ENCODE data around the gene SPRY4.
"Not testable (repeated sequence)": the region's sequence is repeated elsewhere in the genome, so short reads cannot be mapped to it uniquely, and the experiment has no call there.

SPRY4 gene

GRCh38 chr5:142333749-142334148 lies 8.9 kb upstream of the SPRY4 start:
- DNase-seq, result not testable (repeated sequence)

- DNase-seq, result no peak
These were observed 5.6 kb upstream of the SPRY4 start for GRCh38 chr5:142330444-142330843.

DNA sequence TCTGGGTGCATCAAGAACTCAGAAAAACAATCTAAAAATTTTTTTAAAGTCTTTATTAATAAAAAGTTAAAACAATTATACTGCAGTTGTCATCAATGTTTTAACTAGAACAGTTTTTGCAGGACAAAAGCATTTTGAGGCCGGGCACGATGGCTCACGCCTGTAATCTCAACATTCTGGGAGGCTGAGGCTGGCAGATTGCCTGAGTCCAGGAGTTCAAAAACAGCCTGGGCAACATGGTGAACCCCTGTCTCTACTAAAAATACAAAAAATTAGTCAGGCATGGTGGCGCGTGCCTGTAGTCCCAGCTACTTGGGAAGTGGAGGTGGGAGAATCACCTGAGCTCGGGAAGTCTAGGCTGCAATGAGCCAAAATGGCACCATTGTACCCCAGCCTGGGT lies 5.2 kb upstream of the SPRY4 start:
- DNase-seq, result no peak

DNA sequence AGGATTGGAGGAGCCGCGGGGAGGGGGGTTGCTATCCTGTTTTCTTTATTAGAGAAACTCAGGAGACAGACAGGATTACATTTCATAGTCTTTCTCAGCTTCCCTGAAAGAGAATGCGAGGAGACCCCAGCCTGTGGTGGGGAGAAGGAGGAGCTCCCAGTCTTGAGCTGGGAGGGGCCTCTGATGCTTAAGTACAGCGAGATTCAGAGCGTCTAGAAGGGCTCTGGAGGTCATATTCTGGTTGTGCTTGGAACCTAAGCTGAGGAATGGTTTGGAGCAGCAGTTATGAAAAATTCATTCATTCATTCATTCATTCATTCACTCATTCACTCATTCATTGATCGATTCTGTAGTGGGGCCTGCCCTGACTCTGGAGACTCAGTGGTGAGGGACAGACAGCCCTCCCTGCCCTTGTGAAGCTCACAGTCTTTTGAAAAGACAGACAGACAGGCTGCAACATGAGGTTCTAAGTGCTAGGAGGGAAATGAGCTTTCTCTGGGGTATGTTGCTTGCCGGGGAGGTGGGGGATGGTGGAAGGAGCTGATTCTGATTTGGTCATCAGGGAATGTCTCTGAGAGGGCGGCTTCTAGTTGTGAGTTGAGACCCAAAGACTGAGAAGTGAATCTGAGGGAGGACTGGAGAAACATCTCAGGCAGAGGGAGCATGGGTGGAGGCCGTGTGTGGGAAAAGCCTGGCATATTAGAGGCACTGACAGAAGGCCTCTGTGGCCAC lies 2.5 kb upstream of the SPRY4 start:
- DNase-seq, result no peak

DNA sequence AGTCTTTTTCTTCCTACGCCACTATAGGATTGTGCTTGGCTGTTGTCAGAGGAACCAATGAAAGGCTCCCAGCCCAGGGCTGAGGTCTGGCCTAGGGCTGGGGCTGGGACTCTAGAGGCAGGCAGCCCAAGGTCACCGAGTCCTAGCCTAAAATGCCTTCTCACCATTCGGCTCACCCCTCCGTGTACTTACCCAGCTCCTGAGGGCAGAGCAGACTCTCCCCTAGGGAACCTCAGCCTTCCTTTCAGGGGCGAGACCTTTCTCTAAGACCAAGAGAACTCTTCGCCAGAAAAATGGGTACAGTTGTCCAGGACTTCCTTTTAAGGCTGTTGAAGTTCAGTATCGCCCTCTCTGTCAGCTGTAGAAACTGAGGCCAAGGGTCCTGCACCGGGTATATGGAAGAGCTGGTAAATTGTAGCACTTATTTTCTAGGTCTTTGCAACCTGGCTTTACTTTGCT lies 1.7 kb upstream of the SPRY4 start:
- no peak for DNase-seq

DNA sequence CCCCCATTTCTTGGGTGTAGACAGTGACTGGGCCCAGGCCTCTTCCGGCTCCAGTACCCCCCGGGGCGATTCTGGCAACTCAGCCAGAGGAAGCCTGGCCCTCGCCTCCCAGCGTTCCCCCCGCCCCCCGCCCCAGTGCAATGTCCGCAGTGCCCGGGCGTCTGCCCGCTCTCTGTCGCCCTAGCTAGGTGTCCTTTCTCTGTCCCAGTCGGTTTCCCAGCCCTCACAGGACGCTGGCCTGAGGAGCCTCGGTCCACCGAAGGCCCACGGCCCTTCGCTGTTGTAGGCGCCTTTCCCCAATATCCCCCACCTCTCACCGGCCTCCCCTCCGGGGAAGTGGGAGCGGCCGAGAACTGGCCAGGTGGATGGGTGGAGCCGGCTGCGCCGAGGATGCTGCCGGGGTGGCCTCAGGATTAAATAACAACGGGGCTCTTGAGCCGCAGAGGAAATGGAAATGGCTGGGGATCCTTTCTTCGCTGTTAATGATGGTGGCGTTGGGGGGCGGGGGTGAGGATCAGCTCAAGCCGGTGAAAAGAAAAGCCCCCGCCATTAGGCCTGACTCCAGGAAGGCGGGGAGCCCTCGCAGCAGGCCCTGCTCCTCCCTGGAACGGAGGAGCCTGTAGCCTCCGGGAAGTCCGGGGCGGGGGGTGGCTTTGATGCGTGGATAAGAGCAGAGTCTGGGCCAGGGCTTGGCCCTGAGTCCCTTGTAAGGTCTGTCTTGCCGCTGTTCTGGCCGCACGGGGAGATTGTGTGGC lies 1.1 kb upstream of the SPRY4 start:
- DNase-seq, result peak; percentile 42

DNA sequence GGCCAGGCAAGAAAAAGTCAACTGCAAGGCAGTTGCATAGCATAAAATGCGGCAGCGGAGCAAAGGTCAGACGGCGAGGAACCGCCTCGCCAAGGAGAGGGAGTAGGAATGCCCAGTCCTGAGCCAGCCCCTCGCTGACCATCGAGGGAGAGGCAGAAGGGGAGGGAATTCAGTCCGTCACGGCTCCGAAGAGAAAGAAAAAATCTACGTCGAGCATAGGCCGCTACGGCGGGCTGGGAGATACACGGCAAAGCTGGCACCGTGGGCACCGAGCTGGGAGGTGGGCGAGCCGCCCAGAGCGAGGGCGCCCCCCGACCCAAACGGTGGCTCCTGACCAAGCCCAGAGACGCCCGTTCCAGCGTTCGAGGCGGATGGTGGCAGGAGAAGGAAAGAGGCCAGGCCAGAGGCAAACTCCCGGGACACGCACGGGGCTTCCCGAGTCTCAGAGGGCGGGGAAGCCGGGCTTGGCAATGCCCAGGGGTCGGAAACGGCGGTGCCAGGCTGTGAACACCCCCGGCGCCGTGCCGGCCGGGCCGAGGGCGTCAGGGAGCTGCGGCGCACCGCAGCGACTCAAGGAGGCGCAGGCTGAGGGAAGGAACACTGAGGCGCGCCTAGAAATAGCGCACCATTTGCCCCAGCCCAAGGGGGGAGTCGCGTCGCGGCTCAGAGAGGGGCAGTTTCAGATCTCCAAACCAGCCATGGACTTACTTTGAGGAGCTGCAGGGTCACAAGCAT lies 518 bp downstream of the SPRY4 start:
- DNase-seq, result no peak

DNA sequence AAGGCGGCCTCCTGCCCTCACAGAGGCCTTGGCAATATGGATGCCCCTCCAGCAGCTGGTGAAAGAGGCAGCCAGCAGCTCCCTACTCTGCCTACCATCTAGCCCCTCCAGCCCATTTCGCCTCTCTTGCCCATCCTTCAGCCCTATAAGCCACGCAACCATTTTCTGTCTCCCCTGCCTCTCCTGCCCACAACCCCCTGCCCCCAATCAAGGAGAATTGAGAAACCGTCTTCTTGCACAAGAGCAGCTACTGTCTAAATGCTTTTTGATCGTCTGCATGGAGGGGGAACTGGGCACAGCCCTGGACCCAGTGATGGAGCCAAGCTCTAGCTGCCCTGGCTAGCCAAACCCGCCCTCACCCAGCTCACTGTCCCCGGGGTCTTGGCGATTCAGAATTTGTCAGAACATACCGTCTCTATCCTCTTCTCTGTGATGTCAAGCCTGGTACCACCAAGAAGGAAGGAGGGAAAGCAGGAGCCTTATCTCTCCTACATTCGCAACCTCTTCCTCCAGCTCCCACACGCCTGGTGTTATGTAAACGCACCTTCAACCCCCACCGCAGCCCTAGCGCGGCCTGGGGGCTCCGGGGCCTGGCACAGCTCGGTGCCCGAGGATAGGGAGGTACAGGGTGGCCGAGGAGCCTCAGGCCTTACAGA lies 1.2 kb downstream of the SPRY4 start:
- DNase-seq, result no peak

DNA sequence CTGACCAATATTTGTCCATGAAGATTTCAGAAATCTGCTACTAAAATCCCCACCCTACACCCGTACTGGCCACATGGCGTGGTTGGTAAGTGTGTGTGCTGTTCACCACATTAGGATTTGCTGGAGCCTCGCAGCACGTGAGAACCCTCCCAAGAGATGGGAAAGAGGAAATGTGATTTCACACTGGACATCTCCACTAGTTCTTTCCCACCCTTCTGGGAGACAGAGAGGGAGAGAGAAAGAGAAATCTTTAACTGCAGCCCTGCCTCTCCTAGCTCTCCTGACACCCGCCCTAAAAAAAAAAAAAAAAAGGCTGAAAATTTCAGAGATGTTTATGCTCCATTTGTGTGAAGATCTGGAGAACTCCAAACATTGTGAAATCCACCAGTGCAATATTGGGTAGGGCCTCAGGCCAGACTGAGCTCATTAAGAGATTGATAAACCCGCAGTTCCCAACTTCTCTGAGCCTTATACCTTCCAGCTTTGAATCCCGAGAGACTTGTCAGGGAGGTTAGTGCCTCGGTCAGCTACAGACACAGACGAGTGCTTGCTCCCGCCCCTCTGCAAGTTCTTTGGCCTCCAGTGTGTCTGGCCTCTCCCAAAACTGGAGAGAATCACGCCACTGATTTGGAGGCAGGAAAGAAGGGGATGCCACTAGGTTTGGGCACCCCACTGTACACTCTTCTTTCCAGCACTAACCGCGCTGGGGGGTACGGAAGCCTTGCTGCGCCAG lies 1.9 kb downstream of the SPRY4 start:
- DNase-seq, result no peak

- no peak for DNase-seq
These were observed 2.4 kb downstream of the SPRY4 start for GRCh38 chr5:142322403-142322746.

- DNase-seq, result no peak
These were observed 3.8 kb downstream of the SPRY4 start for GRCh38 chr5:142320851-142321560.

- no peak for DNase-seq
These were observed 4.4 kb downstream of the SPRY4 start for GRCh38 chr5:142320430-142320738.

DNA sequence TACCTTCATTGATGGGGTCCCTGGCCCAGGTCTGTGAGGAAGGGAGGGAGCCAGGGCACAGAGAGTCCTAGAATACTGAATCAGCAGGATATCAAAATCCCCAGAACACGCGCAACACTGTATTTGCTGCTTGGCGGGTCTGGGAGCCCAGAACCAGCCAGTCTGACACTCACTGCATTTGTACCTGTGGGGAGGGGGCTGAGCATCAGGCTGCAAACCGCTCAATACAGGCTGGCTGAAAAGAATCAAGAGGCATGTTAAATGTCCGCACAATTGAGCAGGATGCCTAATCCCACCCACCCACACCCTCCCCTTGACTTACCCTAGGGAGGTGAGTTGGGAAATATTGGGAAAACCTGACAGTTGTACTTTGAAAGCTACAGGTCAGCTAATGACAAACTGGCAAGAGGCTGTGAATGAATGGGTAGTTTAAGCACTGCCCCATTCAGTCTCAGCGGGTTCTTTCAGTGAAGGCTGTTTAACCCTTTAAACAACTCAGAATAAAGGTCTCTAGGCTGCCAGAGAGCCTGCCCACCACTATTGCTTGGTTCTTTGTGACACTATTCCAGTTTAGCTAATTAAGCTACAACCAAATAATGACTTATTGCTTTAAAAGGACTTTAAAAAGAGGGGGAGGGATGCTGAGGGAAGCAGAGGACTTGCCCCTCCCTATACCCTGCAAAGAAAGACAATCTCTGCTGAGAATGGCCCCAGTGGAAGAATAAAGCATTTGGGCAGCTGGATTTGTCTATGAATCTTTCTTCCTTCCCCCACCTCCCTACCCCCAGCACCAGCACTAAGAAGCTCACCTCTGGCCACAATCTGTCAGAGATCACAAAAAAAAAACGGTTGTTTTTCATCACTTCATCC lies 5.0 kb downstream of the SPRY4 start:
- no peak for DNase-seq

DNA sequence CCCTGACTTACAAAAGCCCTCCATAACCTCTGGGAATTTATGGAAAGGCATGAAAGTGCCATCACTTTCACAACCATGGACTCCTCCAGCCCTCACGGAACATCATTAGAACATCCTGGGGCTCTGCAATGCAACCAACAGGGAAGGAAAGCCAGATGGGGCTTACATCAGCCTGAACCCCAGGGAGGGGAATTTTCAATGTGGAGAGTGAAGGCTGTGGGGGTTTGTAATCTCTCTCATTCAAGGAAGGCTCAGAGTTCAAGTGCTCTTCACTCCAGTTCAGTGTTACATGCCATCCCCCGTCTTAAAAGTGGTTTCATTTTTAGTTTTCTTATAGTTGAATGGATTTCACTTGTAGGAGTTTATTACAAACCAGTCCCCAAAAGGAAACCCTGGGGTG lies 5.7 kb downstream of the SPRY4 start:
- DNase-seq, result no peak

- DNase-seq, result no peak
These were observed 7.1 kb downstream of the SPRY4 start for GRCh38 chr5:142317753-142318152.

DNA sequence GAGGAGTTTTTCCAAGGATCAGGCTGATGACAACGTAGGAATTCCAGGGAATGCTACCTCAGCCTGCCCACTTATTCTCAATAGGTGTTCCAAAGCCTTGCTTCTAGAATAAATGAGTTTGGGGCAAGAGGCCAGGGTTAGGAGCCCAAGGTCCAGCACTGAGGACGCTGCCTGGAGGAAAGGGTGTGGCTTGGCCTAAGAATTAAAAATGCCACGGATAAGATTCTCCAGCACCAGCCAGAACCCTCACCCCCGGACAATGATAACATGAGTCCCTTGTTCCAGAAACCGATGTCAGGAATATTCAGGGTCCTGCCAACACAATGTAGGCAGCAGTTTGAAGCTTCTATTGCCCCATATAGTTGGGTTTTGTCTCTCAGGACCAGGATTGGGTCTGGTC lies 7.6 kb downstream of the SPRY4 start:
- no peak for DNase-seq

- no peak for DNase-seq
These were observed 8.1 kb downstream of the SPRY4 start for GRCh38 chr5:142316681-142317080.

GRCh38 chr5:142316051-142316450 lies 8.8 kb downstream of the SPRY4 start:
- DNase-seq, result no peak

GRCh38 chr5:142315096-142315900 lies 9.5 kb downstream of the SPRY4 start:
- DNase-seq, result no peak

- DNase-seq, result no peak
These were observed 10.2 kb downstream of the SPRY4 start for GRCh38 chr5:142314606-142315005.
